ENCODE data around the gene OR10Z1. TPM values are rescaled to one million over a fixed set of nuclear protein-coding genes. Genes with fewer than 3 reads are reported as not detected.

The OR10Z1 gene, protein sequence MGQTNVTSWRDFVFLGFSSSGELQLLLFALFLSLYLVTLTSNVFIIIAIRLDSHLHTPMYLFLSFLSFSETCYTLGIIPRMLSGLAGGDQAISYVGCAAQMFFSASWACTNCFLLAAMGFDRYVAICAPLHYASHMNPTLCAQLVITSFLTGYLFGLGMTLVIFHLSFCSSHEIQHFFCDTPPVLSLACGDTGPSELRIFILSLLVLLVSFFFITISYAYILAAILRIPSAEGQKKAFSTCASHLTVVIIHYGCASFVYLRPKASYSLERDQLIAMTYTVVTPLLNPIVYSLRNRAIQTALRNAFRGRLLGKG
- total RNA-seq, result not detected

DNA sequence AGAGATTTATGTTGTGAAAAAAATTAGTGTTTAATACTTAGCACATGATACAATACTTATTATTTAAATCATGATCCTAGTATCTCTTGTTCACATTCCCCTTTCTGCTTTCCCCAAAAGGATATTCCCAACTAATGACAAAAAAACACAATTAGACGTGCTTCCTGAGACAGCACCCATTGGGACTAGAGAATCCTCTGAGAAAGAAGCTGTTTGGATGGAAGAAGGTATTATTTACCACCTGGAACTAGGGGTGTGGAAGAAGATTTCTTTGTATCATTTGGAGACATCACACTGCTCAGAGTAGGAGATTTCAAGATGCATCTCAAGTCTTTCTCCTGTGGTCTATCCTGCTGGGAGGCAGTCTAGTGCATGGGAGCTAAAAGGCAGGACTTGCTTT, at the start of gene OR10Z1:
Gene OR10Z1, plus strand, starts transcription at position 301 of the 400 bp plus-strand sequence. CDS start 1,171 bp downstream, outside the sequence.
- no peak for DNase-seq

DNA sequence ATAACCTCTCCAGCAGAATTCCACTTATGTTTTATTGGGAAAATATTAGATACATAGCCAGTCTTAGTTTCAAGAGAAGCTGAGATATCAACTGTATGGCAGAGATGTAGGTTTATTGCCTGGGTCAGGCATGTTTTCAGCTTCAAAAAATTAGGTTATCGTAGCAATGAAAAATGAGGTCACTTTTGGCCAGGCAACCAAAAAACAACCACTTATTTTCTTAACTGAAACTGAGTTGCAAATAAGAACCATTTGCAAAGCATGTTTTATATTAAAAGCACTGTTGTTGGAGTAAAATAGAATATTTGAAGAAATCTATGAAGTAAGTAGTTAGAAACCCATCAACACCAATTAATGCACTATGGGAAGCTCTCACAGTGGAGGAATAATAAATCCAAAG, 45.4 kb upstream of the OR10Z1 start:
- DNase-seq, result no peak

DNA sequence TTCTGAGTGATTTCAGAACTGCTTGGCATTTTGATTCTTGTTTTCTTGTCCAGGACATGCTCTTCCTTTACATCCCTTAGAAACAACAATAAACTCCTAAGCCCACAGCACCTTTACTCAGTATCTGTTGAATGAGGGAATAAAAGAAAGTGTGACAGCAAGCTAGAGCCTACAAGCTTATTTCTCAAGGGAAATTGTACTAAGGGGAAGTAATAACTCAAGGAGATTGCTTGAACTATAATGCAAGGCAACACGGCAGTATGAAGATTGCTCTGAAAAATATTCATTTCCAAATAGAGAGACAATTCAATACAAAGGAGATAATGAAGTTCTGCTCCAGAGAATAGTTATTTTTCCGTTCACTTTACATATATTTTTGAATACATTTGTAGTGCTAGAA, 41.2 kb upstream of the OR10Z1 start:
- no peak for DNase-seq

DNA sequence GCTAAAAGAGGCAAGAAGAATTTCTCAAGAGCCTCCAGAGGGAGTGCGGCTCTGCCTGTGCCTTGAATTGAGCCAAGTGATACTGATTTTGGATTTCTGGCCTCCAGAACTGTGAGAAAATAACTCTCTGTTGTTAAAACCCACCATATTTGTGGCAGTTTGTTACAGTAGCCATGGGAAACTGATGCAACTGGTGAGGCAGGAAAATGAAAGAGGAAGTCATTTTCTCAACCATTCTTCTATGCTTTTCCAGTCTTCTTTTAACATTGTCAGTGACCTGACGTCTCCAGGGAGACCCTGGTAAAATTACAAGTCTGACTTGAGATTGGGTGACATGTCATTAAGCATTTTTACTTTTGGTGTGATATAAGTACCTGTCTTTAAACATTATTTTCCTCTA, 40.5 kb upstream of the OR10Z1 start:
- DNase-seq, result no peak

DNA sequence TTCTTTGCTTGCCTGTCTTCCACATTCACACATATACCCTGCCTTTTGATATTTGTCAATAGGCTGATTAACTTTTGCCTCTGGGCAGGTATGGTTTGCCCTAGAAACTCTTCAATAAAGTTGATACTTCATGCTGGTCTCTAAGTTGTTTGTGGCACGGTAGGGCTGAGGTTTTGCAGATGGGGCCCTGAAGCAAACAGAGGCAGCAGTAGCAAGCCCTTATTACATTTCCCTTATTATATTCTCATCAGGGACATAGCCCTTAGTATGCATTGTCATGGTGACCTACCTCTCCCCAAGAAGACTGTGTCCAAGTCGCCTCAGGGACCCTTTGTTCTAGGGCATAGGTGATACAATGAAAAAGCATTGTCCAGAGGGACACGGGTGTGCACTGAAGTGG, 34.6 kb upstream of the OR10Z1 start, which contains the start of gene OR6P1:
Gene OR6P1, minus strand, starts transcription at position 101 of the 400 bp plus-strand sequence. CDS start 6,976 bp downstream, outside the sequence.
- no peak for DNase-seq

DNA sequence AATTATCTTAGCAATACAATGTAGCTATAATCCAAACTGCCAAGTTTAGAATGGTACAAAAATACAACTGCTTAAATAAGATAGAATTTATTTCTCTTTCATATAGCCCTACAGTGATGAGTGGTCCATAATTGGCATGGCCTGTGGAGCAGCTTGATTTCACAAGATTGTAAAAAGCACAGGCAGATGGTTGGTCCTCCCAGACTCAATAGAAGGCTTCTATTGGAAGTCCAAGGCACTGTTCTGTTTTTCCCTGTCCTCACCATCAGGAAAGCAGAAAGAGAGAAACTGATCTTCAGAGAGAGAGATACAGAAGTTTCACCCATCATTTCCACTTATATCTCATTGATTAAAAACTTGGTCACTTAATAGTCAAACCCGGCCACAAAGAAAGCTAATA, 32.8 kb upstream of the OR10Z1 start:
- no peak for DNase-seq

DNA sequence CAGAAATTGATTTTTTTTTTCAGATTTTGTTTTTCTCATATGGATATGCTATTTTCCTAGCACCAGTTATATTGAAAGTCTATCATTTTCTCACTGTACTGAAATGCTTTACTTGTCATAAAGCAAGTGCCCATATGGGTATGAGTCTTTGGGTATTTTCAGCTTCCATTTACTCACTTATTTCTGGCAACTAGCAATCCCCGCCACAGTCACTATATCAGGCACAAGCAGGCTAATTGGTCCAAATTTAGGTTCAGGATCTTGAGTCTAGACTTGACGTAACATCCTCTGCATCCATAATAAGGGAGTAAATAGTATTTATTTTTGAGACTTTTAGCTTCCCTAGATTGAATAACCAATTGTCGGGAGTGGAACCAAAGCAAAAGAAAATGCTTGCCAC, 27.5 kb upstream of the OR10Z1 start:
- no peak for DNase-seq

DNA sequence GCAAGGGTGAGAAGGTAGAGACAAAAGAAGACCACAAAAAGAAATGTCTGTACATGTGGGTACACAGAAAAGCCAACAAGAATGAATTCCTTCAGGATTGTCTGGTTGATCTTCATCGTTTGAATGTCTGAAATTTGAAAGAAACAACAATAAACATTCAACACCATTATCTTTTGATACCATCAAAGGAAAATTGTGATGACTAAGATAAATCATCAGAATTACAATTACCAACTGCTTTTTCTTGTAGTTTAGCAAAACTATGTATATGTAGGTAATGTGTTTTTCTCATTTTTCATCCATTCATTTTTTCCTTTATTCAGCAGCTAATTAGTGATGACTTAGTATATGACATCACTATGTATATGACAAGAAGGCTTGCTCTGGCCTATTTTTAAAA, 25.3 kb upstream of the OR10Z1 start, which contains the start of gene OR10X1:
Gene OR10X1, minus strand, starts transcription at position 167 of the 400 bp plus-strand sequence. Its CDS starts 0 bp downstream, at position 167.
- no peak for DNase-seq

DNA sequence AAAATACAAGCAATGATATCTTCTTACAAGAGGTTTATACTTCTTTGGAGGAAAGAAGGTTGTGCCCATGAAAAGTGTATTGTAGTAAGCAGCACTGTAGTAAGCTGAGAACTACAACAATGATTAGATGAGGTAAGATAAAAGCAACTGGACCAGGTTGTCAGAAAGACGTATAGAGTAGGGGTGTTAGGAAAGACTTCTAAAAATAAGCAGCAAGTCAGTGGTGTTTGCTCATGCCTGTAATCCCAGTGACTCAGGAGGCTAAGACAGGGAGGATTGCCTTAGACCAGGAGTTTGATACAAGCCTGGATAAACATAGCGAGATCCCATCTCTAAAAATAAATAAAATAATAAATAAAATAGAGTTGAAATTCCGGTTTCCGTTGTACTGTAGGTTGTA, 21.1 kb upstream of the OR10Z1 start:
- no peak for DNase-seq

DNA sequence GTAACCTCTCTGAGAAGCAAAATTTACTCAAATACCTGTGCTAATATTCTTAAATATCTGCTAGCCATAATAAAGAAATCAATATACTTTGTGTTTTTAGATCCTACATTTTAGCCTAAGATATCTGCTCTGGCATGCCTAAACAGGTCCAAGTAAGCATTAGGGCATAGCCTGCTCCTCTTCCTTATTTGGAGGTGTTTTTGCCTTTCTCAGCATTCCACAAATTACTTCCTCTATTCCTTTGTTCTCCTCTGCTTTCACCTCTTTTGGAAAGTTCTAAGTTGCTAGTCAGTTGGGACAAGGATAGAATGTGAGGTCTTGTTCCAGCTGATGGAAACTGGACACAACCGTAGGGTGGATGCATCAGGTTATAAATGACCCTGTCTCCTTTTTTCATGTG, 18.1 kb upstream of the OR10Z1 start:
- DNase-seq, result no peak

DNA sequence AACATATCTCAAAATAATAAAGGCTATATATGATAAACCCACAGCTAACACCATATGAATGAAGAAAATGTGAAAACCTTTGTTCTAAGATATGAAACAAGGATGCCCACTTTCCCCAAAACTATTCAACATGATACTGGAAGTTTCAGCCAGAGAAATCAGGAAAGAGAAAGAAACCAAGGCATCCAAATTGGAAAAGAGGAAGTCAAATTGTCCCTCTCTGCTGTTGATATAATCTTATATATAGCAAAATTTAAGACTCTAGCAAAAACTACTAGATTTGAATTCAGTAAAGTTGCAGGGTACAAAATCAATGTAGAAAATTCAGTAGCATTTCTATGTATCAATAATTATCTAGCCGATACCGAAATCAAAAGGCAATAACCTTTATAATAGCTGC, 4.3 kb upstream of the OR10Z1 start:
- DNase-seq, result no peak

DNA sequence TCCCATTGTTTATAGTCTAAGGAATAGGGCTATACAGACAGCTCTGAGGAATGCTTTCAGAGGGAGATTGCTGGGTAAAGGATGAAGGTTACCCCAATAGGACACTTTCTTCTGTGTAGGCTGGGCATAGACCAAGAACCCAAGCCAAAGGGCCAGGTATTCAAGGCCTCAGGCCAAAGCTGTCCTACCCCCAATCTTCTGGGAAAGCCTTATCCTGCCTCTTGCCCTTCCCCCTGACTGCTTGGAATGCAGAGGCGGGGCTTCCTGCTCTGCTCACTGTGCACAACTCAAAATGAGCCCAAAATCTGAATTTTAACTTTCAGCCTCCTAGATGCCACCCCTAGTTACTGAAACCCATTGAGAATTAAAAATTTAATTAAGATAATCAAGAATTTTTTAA, 2.2 kb downstream of the OR10Z1 start:
- DNase-seq, result no peak

DNA sequence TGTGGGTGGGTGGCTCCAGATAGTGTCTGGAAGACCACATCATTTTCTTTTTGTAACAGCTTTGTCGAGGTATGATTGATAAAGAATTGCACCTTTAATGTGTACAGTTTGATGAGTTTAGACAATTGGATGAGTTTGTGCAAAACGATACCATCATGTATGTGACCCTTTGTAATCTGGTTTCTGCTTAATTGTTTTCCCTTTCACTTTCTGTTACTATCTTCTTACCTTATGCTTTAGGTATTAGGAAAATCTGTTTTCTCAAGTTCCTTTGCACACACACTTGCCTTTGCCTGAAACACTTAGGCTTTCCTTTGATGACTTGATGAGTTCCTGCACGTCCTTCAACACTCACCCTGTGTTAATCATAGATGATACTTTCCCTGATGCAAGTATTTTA, 6.8 kb downstream of the OR10Z1 start:
- no peak for DNase-seq

DNA sequence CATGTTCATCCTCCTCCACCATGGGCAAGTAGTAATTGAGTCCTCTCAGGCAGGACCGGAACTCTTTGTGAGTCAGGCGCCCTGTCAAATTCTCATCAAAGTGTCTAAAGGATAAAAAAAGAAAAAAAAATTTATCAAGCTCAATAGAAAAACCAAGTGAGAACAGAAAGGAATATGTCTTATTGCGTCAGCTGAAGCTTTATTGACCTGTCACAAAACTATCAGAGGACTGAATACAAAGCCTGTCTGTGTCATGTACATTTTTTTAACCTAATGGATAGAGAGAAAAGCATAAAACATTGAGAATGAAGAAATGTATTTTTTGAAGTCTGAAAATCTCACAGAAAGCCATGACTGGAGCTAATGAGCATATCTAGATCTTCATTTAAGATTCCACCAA, 8.7 kb downstream of the OR10Z1 start:
- no peak for DNase-seq

DNA sequence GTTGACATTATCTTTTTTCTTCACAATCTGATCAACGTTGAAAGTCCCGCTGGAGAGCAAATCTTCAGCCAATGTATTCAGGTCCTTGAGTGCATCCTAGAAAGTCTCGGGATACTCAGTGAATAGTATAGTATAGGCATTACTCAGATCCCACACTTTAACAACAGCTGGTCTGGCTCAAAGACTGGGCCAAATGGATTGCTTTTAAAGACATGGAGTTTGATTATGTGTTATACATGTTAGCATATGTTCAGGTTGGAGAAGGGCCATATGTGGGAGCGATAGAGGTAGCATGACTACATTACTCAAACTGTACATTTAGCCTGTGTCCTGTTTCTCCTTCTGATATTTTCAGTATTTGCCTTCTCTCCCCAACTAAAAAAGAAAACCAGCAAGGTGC, 33.1 kb downstream of the OR10Z1 start:
- DNase-seq, result no peak

DNA sequence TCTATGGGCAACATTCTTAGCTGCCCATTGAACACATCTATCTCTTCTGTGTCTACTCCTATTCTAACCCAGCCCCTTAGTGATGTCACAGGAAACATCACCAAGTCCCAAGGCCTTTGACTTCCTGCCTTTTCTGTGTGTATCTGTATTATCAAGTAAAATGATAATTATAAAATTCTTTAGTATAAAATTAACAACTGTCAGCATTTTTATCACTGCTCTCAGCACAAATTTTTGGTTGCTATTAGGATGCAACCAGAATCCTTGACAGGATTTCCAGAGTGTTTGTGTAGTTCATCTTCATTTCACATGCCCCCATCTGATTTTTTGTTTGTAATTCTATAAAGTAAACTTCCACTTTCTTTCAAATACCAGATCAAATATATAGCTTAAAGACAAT, 33.8 kb downstream of the OR10Z1 start:
- DNase-seq, result no peak

DNA sequence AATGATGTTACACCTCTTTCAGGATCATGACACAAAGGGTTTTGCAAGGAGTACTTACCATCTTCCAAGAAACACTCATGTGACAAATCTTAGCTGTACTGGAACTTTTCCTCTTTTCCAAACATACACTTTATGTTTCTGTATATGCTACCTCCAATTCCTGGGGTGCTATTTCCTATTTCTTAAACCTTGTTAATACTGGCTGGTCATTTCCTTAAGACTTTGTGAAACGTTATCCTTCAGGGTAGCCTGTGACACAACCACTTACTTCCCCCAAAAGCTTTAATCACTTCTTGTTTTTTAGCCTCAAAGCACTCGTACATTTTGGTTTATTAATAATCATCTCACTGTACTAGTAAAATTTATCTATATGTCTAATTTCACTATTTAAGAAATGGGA, 39.4 kb downstream of the OR10Z1 start:
- DNase-seq, result no peak

DNA sequence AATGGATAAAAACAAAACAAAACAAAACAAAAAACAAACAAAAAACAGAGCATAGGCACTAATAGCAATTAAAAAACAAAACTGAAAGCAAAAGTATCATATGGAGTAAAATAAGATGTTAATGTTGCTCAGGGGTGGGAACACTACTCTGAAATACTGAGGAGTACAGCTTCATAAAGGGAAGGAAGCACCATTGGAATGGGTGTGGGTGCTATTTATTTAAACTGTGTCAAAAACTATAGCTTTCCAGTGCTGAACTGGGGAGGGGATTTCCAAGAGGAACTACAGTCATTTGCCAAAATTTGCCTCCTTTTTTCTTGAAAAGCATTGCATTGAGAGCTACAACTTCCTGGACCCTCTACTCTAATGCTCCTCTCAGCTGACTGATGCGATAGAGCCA, 41.4 kb downstream of the OR10Z1 start:
- no peak for DNase-seq

DNA sequence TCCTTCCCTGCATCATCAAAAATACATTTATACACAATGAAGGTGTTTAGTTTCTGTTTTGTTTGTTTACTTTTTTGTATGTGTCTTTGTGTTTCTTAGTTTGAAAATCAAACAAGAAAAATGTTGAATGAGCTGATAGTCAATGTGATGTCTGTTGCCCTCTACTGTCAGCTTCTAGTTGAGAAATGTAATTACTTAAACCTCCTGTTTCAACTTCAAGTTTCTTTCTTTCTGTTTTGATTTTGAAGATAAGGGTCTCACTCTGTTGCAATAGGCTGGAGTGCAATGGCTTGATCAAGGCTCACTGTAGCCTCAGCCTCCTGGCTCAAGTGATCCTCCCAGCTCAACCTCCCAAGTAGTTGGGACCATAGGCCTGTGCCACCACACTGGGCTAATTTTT, 44.0 kb downstream of the OR10Z1 start:
- DNase-seq, result no peak

DNA sequence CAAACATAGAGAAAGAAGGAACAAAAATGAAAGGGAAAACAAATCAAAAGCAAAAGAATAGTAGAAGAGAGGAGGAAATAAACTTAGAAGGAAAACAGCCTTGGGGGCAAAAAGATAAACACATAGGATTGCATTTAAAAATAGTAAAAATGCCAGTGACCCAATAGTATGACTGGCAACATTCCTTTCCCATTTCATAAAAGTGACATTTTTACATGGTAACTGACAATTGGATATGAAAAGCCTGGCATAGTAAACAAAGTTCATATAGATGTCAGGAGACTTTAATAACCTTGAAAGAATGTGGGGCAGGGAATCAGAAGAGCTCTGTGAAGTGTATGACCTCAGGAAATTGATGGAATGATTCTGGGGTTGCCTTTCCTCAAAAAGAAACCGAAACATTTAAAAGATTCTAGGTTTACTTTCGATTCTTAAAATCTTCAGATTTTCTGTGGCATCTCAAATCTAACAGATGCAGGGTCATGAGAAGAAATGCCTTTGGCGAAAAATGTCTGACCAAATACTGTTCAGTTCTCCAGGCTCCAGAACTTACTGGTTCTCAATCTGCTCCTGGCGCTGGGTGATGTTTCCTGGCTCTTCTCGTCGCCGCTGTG, 47.8 kb downstream of the OR10Z1 start:
- DNase-seq, result no peak

DNA sequence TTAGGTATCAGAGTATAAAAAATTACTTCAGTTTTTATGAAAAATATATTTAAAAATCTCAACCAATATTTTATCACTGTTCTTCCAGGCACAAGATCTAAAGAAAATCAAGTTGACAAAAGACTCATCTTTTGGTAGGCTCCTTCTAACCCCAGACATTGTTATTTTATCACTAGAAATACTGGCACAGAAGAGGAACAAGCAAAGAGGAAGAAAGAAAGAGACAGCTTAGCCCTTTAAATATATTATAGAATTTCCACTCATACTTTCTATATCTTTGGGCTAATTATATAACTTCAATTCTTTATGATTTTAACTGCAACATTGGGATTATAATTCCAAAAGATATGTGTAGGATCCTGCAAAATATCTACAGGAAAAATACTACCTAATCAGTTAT, 49.0 kb downstream of the OR10Z1 start:
- no peak for DNase-seq

DNA sequence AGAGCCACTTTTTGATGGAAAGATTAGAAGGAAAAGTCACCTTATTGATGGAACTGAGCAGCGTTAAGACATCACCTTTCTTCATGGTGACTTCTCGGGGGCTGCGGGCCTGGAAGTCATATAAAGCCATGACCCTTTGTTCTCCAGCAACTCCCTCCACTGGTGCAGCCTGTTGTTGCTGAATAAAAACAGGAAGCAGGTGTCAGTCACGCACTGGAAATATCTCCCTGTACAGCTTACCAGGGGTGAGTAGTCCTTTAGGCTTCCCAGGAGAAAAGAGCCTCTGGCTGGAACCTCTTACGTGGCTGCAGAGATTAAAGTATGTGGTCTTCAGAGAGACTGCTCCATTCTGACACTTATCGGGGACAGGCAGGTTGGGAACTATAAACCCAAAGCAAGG, 49.5 kb downstream of the OR10Z1 start:
- DNase-seq, result no peak
